ENCODE results near the gene ALOX5. TPM values are rescaled to one million over a fixed set of nuclear protein-coding genes. Genes with fewer than 3 reads are reported as not detected.

ALOX5 gene
- polyA plus RNA-seq, 4 donors = 7.4 to 20.9 (median 13.8) TPM

DNA sequence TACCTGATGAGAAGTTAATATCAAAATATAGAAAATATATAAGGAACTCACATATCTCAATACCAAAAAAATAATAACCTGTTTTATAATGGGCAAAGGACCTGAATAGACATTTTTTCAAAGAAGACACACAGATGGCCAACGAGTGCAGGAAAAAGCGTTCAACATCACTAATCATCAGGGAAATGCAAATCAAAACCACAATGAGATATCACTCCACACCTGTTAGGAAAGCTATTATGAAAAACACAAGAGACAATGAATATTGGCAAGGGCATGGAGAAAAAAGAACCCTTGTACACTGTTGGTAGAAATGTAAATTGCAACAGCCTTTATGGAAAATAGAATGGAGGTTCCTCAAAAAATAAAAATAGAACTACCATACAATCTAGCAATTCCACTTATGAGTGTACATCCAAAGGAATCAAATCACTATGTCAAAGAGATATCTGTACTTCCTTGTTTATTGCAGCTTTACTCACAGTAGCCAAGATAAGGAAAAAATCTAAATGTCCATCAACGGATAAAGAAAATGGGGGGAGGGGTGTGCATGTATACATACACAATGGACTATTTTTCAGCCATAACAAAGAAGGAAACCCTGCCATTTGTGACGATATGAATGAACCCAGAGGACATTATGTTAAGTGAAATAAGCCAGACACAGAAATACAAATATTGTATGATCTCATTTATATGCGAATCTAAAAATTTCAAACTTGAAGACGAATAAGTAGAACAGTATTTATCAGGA is 3.6 kb upstream of the ALOX5 start:
- H3K36me3 ChIP-seq (ENCODE audit: control insufficient read depth in 3 of 3, insufficient read depth in 2 of 3, low read depth in 1 of 3, low read length in 3 of 3) = no peaks in the 10 kb centered on the region
- 54 to 65% (median 56%) methylated on average over 6 of the region's 6 CpGs for WGBS, 3 donors
- DNase-seq (no peak), FAIRE-seq (no peak)
- peaks cover 0 to 21% (median 3%) of the 10 kb centered on the region in 3 donors for H3K27me3 ChIP-seq (ENCODE audit: control insufficient read depth in 3 of 3, insufficient read depth in 3 of 3, low read length in 3 of 3)
- H3K4me1 ChIP-seq (ENCODE audit: control insufficient read depth in 3 of 3, insufficient read depth in 2 of 3, low read depth in 1 of 3, low read length in 2 of 3) = peaks cover 0 to 17% (median 0%) of the 10 kb centered on the region in 3 donors
- H3K9me3 ChIP-seq (ENCODE audit: control insufficient read depth in 2 of 2, insufficient read depth in 1 of 2, low read depth in 1 of 2, low read length in 1 of 2) = no peaks in the 10 kb centered on the region
- no peak overlapping the region for H3K27ac ChIP-seq (ENCODE audit: low read depth in 1 of 3, low read length in 2 of 3)
- H3K4me3 ChIP-seq (ENCODE audit: low read depth in 1 of 3, low read length in 3 of 3) = no peak overlapping the region

- no peak overlapping the region for H3K27ac ChIP-seq (ENCODE audit: low read depth in 1 of 3, low read length in 2 of 3)
- no peak for FAIRE-seq
- H3K4me1 ChIP-seq (ENCODE audit: control insufficient read depth in 3 of 3, insufficient read depth in 2 of 3, low read depth in 1 of 3, low read length in 2 of 3) = peaks cover 0 to 27% (median 0%) of the 10 kb centered on the region in 3 donors
- no peak for DNase-seq
- no peak overlapping the region for H3K4me3 ChIP-seq (ENCODE audit: low read depth in 1 of 3, low read length in 3 of 3)
- 56 to 69% (median 64%) methylated on average over 4 of the region's 4 CpGs for WGBS, 3 donors
- peaks cover 3 to 21% (median 4%) of the 10 kb centered on the region in 3 donors for H3K27me3 ChIP-seq (ENCODE audit: control insufficient read depth in 3 of 3, insufficient read depth in 3 of 3, low read length in 3 of 3)
- no peaks in the 10 kb centered on the region for H3K9me3 ChIP-seq (ENCODE audit: control insufficient read depth in 2 of 2, insufficient read depth in 1 of 2, low read depth in 1 of 2, low read length in 1 of 2)
- H3K36me3 ChIP-seq (ENCODE audit: control insufficient read depth in 3 of 3, insufficient read depth in 2 of 3, low read depth in 1 of 3, low read length in 3 of 3) = no peaks in the 10 kb centered on the region
Observed at GRCh38 chr10:45371560-45371959, 2.5 kb upstream of the ALOX5 start.

- peaks cover 3 to 21% (median 4%) of the 10 kb centered on the region in 3 donors for H3K27me3 ChIP-seq (ENCODE audit: control insufficient read depth in 3 of 3, insufficient read depth in 3 of 3, low read length in 3 of 3)
- no peak overlapping the region for H3K4me3 ChIP-seq (ENCODE audit: low read depth in 1 of 3, low read length in 3 of 3)
- DNase-seq = no peak
- H3K27ac ChIP-seq (ENCODE audit: low read depth in 1 of 3, low read length in 2 of 3) = no peak overlapping the region
- FAIRE-seq = no peak
- H3K4me1 ChIP-seq (ENCODE audit: control insufficient read depth in 3 of 3, insufficient read depth in 2 of 3, low read depth in 1 of 3, low read length in 2 of 3) = peaks cover 0 to 31% (median 0%) of the 10 kb centered on the region in 3 donors
- WGBS, 3 donors = 69 to 77% (median 77%) methylated on average over 9 of the region's 9 CpGs
- no peaks in the 10 kb centered on the region for H3K36me3 ChIP-seq (ENCODE audit: control insufficient read depth in 3 of 3, insufficient read depth in 2 of 3, low read depth in 1 of 3, low read length in 3 of 3)
- no peaks in the 10 kb centered on the region for H3K9me3 ChIP-seq (ENCODE audit: control insufficient read depth in 2 of 2, insufficient read depth in 1 of 2, low read depth in 1 of 2, low read length in 1 of 2)
Observed at GRCh38 chr10:45372251-45372951, 1.6 kb upstream of the ALOX5 start.

GRCh38 chr10:45373003-45373575 is 927 bp upstream of the ALOX5 start:
- Histone ChIP-seq H3K27me3 (ENCODE audit: control insufficient read depth in 3 of 3, insufficient read depth in 3 of 3, low read length in 3 of 3) (peaks cover 3 to 21% (median 4%) of the 10 kb centered on the region in 3 donors), H3K27ac (ENCODE audit: low read depth in 1 of 3, low read length in 2 of 3) (no peak overlapping the region), H3K4me1 (ENCODE audit: control insufficient read depth in 3 of 3, insufficient read depth in 2 of 3, low read depth in 1 of 3, low read length in 2 of 3) (peaks cover 0 to 31% (median 0%) of the 10 kb centered on the region in 3 donors), H3K36me3 (ENCODE audit: control insufficient read depth in 3 of 3, insufficient read depth in 2 of 3, low read depth in 1 of 3, low read length in 3 of 3) (no peaks in the 10 kb centered on the region), H3K9me3 (ENCODE audit: control insufficient read depth in 2 of 2, insufficient read depth in 1 of 2, low read depth in 1 of 2, low read length in 1 of 2) (no peaks in the 10 kb centered on the region), H3K4me3 (ENCODE audit: low read depth in 1 of 3, low read length in 3 of 3) (peak overlapping the region; percentile 20 to 34 (median 34))
- 1 to 3% (median 1%) methylated on average over 31 to 32 of the region's 32 CpGs for WGBS, 3 donors
- FAIRE-seq (no peak), DNase-seq (peak in 1 of 2 donors; percentile 49)

- Histone ChIP-seq H3K36me3 (ENCODE audit: control insufficient read depth in 3 of 3, insufficient read depth in 2 of 3, low read depth in 1 of 3, low read length in 3 of 3) (no peaks in the 10 kb centered on the region), H3K4me1 (ENCODE audit: control insufficient read depth in 3 of 3, insufficient read depth in 2 of 3, low read depth in 1 of 3, low read length in 2 of 3) (peaks cover 0 to 43% (median 0%) of the 10 kb centered on the region in 3 donors), H3K27ac (ENCODE audit: low read depth in 1 of 3, low read length in 2 of 3) (peak overlapping the region in 1 of 3 donors; percentile 66), H3K9me3 (ENCODE audit: control insufficient read depth in 2 of 2, insufficient read depth in 1 of 2, low read depth in 1 of 2, low read length in 1 of 2) (no peaks in the 10 kb centered on the region), H3K4me3 (ENCODE audit: low read depth in 1 of 3, low read length in 3 of 3) (peak overlapping the region; percentile 19 to 34 (median 21)), H3K27me3 (ENCODE audit: control insufficient read depth in 3 of 3, insufficient read depth in 3 of 3, low read length in 3 of 3) (peaks cover 3 to 21% (median 4%) of the 10 kb centered on the region in 3 donors)
- FAIRE-seq = no peak
- DNase-seq = peak; percentile 45 to 58
- WGBS, 3 donors = 2 to 8% (median 7%) methylated on average over 39 to 51 of the region's 51 CpGs
Observed at GRCh38 chr10:45374350-45375052, 485 bp downstream of the ALOX5 start.

GRCh38 chr10:45375101-45375500 is 1.1 kb downstream of the ALOX5 start:
- Histone ChIP-seq H3K4me3 (ENCODE audit: low read depth in 1 of 3, low read length in 3 of 3) (peak overlapping the region in 1 of 3 donors; percentile 34), H3K27me3 (ENCODE audit: control insufficient read depth in 3 of 3, insufficient read depth in 3 of 3, low read length in 3 of 3) (peaks cover 3 to 21% (median 4%) of the 10 kb centered on the region in 3 donors), H3K36me3 (ENCODE audit: control insufficient read depth in 3 of 3, insufficient read depth in 2 of 3, low read depth in 1 of 3, low read length in 3 of 3) (no peaks in the 10 kb centered on the region), H3K27ac (ENCODE audit: low read depth in 1 of 3, low read length in 2 of 3) (no peak overlapping the region), H3K9me3 (ENCODE audit: control insufficient read depth in 2 of 2, insufficient read depth in 1 of 2, low read depth in 1 of 2, low read length in 1 of 2) (no peaks in the 10 kb centered on the region), H3K4me1 (ENCODE audit: control insufficient read depth in 3 of 3, insufficient read depth in 2 of 3, low read depth in 1 of 3, low read length in 2 of 3) (peaks cover 0 to 43% (median 0%) of the 10 kb centered on the region in 3 donors)
- no peak for DNase-seq
- 70 to 90% (median 85%) methylated on average over 8 of the region's 8 CpGs for WGBS, 3 donors
- no peak for FAIRE-seq

GRCh38 chr10:45375716-45376231 is 1.8 kb downstream of the ALOX5 start:
- Histone ChIP-seq H3K27ac (ENCODE audit: low read depth in 1 of 3, low read length in 2 of 3) (peak overlapping the region in 1 of 3 donors; percentile 3), H3K4me3 (ENCODE audit: low read depth in 1 of 3, low read length in 3 of 3) (no peak overlapping the region), H3K9me3 (ENCODE audit: control insufficient read depth in 2 of 2, insufficient read depth in 1 of 2, low read depth in 1 of 2, low read length in 1 of 2) (no peaks in the 10 kb centered on the region), H3K4me1 (ENCODE audit: control insufficient read depth in 3 of 3, insufficient read depth in 2 of 3, low read depth in 1 of 3, low read length in 2 of 3) (peaks cover 0 to 43% (median 0%) of the 10 kb centered on the region in 3 donors), H3K27me3 (ENCODE audit: control insufficient read depth in 3 of 3, insufficient read depth in 3 of 3, low read length in 3 of 3) (peaks cover 3 to 21% (median 4%) of the 10 kb centered on the region in 3 donors), H3K36me3 (ENCODE audit: control insufficient read depth in 3 of 3, insufficient read depth in 2 of 3, low read depth in 1 of 3, low read length in 3 of 3) (no peaks in the 10 kb centered on the region)
- DNase-seq (no peak), FAIRE-seq (no peak)
- WGBS, 3 donors = 74 to 83% (median 80%) methylated on average over 12 of the region's 12 CpGs

Data from small intestine (tissue), 7 donors.